Measurements from ENCODE around the gene FHOD3.

The FHOD3 gene

DNA sequence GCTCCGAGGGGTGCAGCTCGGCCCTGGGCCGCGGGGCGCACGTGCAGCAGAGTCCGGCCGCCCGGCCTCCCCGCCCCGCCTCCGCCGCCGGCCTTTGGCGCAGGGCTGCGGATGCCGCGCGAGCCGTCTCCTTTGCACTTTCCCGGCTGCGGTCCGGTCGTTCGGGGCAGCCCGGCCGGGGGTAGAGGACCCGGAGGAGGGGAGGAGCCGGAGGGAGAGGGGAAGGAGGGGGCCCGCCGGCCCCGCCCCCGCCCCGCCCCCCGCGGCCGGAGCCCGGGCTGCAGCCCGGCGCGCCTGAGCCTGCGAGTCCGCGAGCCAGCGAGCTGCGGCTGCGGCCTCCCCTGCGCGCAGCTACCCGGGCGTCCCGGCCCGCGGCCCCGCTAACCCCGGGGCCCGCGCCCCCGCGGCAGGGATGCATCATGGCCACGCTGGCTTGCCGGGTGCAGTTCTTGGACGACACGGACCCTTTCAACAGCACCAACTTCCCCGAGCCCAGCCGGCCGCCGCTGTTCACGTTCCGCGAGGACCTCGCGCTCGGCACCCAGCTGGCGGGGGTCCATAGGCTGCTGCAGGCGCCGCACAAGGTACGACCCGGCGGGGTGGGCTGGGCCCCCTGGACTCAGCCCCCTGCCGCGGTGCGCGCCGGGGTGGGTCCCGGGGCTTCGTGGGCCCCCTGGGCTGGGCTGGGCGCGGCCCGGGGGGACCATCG is at the start of gene FHOD3:
Gene FHOD3, plus strand, starts transcription at position 297 of the 709 bp plus-strand sequence. Its CDS starts 123 bp downstream, at position 420.
- DNase-seq, result peak; percentile 83

DNA sequence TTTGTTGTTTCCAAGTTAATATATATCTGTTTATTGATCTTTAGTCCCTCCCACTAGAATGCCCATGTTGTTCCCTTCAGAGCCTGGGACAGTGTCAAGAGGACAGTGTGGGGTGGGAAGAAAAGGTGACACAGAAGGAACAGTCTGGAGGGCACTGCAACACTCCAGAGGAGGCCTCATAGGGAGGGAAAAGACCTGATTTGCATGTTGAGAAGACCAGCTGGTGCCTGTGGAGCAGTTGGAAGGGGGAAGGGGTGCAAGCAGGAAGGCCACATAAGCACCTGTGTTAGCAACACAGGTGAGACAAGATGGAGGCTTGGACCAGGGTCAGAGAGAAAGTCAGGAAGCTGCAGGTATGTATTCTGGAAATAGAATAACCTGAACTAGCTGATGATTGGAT is 48.1 kb upstream of the FHOD3 start:
- DNase-seq, result no peak

DNA sequence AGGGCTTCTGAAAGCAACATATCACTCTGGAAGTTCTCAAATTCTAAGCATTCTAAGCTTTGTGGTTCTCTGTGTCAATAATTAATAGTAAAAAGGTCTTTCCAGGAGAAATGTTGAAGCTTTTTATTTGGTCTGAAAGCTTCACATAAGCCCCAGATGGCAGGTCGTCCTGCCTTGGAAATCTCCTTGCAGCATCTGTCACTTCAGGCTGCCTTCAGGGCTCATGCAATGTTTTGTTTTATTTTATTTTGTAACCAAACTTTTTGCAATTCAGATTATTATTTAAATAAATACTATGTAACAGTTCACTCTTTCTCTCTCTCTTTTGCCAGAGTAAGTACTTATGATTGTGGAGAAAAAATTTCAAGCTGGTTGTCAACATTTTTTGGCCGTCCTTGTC is 46.7 kb upstream of the FHOD3 start:
- no peak for DNase-seq

DNA sequence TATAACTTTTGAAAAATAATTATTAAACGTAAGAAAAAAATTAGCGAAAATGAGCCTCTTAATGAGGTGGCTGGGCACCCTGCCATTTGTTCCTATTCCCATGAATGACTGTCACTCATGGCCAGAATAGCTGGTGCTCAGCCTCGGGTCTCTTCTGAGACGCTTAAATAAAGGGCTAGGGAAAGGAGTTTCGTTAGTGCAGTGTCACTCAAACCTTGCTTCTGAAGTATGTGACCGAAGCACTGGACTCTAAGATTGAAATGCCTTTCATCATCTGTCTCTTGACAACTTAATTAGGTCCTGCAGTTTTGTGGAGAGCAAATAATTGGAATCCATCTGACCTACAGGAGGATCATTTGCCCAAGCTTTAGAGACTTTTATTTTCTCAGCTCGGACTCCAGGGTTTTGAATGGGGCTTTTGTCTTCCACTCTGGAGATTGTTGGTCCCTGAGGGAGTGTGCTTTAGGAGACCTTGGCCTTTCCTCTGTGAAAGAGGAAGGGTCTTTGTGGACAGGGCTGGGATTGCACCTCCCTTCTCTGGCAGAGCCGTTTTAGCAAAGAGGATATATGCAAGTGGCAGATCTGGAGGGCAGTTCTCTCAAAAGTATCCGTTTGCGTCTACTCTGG is 42.3 kb upstream of the FHOD3 start:
- DNase-seq, result no peak

DNA sequence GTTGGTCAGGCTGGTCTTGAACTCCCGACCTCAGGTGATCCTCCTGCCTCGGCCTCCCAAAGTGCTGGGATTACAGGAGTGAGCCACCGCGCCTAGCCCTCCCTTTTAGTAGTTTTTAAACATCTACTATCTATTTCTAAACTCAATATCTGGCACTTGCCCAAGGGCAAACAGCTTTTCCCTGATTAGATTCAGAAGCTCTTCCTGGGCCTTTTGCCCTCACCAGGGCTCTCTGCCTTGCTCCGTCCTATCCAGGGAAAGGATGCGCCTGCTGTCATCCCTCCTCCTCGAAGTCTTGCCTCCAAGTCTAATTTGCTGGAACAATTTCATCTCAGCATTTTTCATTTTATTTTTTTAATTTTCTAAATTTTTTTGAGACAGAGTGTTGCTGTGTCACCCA is 41.4 kb upstream of the FHOD3 start:
- DNase-seq, result no peak

DNA sequence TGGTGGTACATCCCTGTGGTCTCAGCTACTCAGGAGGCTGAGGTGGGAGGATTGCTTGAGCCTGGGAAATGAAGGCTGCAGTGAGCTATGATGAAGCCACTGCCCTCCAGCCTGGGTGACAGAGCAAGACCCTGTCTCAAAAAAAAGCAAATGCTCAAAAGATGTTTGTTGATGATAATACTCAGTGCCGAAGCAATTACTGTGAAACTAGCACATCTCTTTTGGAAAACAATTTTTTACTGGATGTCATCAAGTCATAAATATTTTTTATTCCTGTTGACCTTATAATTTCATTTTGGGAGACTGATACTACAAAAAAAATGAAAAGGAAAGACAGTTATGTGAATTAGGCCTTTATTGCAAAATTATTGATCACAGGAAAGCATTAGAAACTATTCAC is 34.5 kb upstream of the FHOD3 start:
- DNase-seq, result no peak

DNA sequence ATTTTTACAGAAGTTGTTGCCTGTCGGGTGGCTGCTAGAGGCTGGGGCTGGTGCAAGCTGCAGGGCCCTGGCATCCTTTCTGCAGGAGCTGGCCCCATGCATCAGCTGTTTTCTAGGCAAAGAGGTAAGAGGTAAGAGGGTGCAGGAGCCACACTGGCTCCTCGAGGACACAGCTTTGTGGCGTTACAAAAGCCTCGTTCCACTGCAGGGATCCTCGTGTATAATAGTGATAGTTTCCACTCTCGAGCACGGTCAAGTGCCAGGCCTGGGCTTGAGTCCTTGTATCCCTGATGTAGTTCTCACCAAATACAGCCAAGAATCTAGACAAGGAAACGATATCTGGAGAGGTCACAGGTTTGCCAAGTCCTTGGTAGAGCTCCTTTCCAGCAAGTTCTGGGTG is 33.2 kb upstream of the FHOD3 start:
- DNase-seq, result no peak

DNA sequence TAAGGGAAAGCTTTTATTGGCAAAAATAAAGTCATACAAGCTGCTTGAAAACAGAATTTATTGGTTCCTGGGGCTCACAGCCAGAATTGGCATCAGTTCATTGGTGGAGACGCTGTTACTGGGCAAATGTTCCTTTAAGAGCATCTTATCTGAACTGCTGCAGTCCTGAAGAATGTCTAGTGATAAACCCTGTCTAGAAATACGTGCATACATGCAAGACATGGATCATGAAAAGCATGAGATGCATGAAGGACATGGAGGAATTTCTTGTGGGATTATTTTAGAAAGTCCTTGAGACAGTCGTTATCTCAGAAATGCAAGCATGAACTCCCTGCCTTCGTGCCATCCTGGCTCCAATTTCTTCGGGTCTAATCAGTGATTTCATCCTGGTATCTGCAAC is 32.5 kb upstream of the FHOD3 start:
- no peak for DNase-seq

DNA sequence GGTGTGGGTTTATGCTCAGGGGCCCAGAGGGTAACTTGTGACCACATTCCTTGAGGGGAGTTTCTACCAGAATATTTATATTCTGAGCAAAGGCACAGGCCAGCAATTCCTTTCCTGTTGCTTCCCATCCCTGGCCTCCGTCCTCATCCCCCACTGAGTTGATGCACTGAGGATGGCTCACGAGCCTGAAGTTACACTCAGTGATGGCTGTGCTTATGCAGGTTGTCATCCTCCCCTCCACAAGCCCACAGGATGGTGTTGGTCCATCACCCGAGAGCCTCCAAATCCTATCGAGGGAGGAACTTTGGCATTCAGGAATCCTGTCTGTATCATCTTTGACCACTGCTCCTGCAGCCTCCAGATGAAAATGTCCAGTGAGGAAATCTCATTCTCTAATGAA is 28.4 kb upstream of the FHOD3 start:
- no peak for DNase-seq

DNA sequence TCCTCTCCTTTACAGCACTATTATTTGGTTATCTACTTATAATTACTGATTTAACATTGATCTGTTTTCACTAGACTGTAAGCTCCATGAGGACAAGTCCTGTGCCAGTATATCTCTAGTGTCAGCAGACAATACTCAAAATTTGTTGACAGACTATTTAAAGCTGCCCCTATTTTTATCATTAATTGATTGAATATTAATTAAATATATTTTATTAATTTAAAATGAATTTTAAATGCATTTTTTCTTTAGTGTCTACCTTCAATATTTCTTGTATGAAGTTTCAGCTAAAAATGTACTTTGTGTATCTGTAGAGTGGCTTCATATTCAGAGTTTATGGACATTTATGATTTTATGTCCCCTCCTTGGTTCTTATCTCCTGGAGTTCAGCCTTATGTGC is 26.4 kb upstream of the FHOD3 start:
- no peak for DNase-seq

DNA sequence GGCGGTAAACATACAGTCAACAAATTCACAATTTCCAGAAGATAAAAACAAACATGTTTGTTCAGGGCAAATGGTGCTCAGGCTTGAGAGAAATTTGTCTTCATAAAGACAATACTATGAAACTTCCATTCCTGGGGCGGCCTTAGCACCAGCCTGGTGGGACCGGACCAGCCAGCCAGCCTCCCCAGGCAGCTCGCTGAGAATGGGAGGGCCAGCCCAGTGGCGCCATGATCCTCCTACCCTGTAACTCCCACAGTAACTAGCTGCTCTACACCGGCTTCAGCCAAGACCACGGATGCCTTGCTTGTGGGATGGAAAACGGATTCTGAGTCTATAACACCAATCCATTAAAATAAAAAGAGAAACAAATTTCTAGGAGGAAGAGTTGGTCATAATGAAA is 24.2 kb upstream of the FHOD3 start:
- DNase-seq, result no peak

DNA sequence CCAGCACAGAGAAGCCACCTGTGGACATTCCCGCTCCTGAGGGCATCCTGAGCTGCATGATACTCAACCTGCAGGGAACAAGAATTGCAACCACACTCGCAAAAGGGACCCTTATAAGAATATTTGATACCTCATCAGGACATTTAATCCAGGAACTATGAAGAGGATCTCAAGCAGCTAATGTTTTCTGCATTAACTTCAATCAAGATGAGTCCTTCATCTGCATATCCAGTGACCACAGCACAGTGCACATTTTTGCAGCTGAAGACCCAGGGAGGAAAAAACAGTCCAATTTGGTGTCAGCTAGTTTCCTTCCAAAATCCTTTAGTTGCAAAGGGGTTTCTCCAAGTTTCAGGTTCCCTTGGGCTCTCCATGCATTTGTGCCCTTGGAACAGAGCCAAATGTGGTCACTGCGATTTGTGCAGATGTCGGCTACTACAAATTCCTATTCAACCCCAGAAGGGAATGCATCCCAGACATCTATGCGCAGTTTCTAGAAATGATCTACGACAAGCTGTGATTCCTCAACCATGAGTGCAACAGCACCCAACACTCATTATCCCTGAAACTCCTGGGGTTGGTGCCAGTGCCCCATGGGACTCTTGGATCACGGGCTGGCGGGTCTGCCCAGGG is 23.3 kb upstream of the FHOD3 start:
- no peak for DNase-seq

DNA sequence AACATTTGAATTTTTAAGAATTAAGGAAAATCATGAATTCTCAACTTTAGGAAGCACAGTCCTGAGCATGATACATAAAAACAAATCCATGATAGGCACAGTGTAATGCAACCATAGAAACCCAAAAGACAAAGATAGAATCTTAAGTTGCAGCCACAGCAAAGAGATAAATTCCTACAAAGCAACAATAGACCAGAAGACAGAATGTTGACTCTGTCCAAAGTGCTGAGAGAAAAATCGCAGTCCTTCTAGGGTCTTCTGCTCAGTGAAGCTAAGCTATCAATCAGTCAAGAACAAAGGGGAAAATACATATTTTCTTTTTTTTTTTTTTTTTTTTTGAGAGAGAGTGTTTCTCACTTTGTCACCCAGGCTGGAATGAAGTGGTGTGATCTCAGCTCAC is 22.0 kb upstream of the FHOD3 start:
- DNase-seq, result no peak

DNA sequence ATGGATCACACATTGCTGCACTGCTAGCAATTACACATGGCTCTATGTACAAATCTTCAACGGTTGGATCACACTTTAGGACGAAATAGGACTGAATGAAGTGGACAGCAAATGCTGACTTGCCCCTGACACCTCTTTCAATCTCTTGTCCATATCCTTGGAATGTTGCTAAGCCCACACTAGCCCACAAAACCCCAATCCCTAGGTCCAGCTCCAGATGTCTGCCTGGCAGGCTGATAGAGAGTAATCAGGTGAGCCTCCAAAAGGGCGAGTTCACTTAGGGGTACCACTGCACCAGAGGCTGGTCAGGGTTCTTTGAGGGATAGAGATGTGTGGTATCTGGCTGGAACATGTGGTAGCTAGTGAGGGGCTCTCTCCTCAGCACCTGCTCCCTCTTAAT is 18.5 kb upstream of the FHOD3 start:
- no peak for DNase-seq

DNA sequence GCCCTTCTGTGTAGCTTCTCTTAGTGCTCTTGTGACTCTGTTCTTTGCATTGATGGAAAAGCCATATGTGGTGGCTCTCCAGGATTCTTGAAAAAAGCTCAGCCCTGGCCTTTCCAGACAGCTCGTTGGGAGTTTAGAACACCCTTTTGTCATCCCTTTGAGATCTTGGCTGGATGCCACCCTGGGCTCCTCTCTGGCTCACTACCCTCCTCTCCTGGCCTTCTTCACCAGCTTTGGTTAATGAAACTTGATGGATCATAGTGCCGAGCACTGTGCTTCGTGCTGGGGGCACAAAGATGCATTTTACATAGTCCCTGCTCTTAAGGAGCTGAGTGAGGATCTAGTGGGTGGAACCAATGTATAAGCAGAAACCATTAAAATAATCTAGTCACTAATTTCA is 15.6 kb upstream of the FHOD3 start:
- no peak for DNase-seq

DNA sequence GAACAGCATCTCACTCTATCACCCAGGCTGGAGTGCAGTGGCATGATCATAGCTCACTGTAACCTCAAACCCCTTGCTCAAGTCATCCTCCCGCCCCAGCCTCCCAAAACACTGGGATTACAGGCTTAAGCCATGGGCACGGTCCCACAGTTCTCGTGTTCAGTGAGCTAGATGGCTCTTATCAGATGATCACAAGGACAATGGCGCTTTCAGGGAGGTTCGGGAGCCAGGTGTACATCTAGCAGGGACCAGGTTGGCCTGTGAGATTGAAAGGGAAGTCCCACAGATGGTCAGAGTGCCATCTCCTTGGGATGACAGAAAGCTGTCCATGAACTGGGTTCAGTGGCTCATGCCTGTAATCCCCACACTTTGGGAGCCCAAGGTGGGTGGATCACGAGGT is 14.1 kb upstream of the FHOD3 start:
- no peak for DNase-seq

DNA sequence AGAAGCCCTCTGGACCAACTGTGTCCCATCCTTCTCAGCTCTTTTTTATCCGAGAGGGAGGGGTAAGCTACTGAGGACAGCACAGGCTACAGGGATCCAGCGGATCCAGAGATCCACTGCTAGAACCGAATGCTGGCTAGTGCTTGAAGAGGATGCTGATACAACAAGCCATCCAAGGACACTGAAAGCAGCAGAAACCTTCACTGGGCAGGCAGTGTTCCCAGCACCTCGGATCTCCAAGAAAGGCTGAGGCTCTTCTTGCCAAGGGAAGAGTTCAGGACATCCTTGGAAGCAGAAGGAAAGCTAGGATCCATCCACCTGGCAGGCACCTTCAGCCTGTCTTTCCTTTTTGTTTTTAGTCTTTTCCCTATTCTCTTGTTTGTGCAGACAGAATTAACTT is 13.2 kb upstream of the FHOD3 start:
- no peak for DNase-seq

DNA sequence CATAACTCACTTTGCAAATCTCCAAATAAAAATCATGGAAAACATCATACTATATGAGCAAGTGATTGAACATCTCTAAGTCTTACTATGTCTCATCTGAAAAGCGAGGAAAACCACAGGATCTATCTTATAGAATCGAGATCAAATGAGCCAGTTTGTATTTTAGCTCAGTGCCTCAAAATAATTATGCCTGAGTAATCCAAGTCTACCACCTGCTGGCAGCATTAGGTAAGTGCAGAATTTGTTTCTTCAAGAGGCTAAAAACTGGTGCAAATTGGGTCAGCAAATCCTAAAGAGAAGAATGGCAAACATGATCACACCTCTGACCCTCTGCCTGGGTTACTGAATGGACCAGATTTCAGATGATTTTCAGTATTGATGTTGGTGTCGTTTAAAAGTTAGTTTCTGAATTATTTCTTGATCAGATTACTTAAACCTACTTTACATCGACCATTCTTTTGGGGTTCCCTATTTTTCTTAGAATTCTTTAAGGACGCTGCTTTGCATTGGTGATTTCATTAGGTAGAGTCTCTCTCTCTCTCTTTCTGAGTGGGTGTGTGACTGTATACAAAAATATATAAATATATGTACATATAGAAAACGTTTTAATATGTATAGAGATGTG is 12.7 kb upstream of the FHOD3 start:
- DNase-seq, result no peak

DNA sequence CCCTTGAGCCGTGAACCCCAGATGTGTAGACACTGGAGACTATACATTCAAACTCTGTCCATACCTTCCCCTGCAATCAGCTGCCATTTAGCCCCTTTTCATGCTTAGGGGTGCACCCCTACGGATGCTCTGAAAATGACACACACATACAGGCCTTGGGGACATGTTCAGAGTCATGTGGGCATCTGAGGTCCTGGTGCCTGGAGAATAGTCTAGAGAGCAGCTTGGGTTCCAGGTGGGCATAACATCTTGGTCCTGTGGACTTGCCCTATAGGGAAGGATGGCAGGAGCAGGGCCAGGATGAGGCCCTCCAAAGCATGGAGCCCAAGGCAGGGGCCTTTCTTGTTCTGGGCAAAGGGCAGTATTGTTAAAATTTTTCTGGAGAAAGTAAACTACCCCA is 9.9 kb upstream of the FHOD3 start:
- DNase-seq, result no peak

DNA sequence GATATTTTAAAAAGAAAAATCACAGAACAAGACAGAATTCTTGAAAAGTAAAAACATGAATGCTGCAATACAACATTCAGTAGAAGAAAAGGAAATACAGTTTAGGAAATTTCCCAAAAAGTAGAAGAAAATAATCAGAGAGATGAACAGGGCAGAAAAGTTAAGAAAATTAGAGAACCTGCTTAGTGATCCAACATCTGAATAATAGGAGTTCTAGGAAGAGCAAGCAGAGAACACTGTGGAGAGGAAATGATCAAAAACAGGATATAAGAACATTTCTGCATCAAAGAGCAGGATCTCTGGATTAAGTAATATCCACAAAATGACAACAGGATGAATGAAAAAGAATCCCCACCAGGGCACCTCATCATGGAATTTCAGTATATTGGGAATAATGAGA is 8.8 kb upstream of the FHOD3 start:
- DNase-seq, result no peak

DNA sequence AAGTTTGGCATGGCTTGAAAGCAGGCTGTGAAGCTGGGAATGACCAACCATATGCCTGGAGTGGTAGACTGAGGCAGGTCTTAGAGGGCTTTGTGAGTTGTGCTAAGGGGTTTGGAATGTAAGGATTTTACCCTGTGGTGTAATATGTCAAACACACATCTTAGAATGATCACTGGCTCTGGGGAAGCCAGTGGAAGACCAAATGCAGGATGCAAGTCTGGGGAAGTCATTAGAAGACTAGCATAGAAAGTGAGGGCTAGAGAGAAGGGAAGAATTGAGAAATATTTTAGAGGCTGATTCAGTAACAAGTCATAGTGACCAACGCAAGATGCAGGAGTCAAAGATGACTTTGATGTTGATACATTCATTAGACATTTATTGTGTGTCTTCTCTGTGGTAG is 3.5 kb upstream of the FHOD3 start:
- DNase-seq, result no peak

DNA sequence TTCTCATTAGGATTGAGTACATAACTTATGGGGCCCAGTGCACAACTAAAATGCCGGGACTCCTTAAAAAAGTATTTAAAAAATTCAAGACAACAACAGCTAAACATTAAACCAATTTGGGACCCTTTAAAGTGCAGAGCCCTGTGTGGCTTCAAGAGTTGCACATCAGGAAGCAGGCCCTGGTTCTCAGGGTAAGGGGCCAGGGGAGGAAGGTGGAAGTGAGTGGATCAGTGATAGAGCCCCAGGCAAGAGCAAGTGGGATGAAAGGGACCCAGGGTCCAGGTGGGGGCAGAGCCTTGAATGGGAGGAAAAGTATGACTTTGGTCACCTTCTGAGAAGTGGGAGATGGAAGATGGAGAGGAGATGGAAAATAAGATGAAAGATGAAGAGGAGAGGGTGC is 2.3 kb upstream of the FHOD3 start:
- no peak for DNase-seq

DNA sequence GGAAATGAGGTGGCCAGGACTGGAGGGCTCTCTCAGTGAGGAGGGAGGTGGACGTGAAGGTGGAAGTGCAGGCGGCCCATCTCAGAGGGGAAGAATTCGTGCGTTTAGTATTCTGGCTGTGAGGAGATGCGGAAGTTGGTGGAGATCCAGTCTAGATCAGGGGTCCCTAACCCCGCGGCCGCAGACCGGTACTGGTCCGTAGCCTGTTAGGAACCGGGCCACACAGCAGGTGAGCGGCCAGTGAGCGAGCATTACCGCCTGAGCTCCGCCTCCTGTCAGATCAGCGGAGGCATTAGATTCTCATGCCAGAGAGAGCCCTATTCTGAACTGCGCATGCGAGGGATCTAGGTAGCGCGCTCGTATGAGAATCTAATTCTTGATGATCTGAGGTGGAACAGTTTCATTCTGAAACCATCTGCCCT is 1.6 kb upstream of the FHOD3 start:
- no peak for DNase-seq
